Head of caudate nucleus (tissue), 42 donors: ENCODE measurements around the gene MRPL19.

Source experiments
- DNase-seq, 42 donors: peaks; one replicate each; pipeline versions ENCODE4 v3.0.0 to v3.0.0-alpha.2; 2020 to 2021; ENCODE audit warnings: mixed read lengths in 7 of 42
- intact Hi-C: fragments of 100-400 bp; cut with DNase I; formaldehyde crosslinking; loops from one replicate; pipeline ENCODE4 v1.15.0; 2022

MRPL19 gene

GRCh38 chr2:75612108-75612861 is 34.3 kb upstream of the MRPL19 start:
- peak in 1 of 42 donors; percentile 16 for DNase-seq
- intact Hi-C loops: loop anchor here (10.0 kb wide), 1 partner anchor 687 kb away; no protein-coding TSS in a partner anchor

- intact Hi-C loops: loop anchor here (10.0 kb wide), 1 partner anchor 688 kb away; no protein-coding TSS in a partner anchor
- no peak for DNase-seq
These were observed 33.7 kb upstream of the MRPL19 start for GRCh38 chr2:75612862-75613243.

DNA sequence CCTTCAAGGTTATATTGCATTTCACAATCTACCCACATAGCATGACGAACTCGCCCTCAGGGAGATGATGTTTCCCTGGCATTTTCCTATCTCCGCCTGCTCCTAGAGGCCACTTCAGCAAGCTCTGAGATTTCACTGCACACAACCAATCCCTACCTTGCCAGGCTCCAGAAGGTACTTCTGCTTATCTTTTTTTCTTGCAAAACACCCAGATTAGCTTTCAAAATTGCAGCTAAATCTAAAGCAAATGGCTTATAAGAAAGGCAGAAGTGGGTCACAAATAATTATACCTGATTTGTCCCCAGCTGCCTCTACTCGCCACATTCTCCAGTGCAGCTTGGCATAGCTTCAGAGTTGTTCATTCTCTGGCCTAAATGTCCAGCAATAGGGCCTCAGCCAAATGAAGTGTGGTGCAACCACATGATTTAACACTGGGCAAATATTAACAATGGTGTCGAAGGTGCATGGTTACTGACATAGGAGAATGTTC is 32.4 kb upstream of the MRPL19 start:
- DNase-seq: no peak
- intact Hi-C loops: loop anchor here (10.0 kb wide), 1 partner anchor 689 kb away; no protein-coding TSS in a partner anchor

DNA sequence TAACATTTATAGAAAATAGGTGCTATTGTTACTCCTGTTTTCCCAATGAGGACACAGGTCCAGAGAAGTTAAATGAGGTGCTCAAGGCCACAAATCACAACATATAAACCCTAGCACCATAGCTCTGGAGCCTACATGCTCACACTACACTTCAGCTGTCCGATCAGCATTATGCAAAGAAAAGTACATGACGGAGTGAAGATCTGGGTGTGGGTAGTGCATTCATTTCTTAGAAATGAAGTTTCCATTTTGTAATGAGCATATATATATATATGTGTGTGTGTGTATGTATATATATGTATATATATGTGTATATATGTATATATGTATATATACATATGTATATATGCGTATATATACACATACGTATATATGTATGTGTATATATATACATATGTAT is 30.2 kb upstream of the MRPL19 start:
- intact Hi-C loops: loop anchor here (10.0 kb wide), 1 partner anchor 692 kb away; no protein-coding TSS in a partner anchor
- DNase-seq: no peak

- intact Hi-C loops: loop anchor here (10.0 kb wide), 1 partner anchor 692 kb away; no protein-coding TSS in a partner anchor
- no peak for DNase-seq
These were observed 29.6 kb upstream of the MRPL19 start for GRCh38 chr2:75616933-75617332.

- intact Hi-C loops: loop anchor here (10.0 kb wide), 1 partner anchor 695 kb away; no protein-coding TSS in a partner anchor
- DNase-seq: no peak
These were observed 26.4 kb upstream of the MRPL19 start for GRCh38 chr2:75619956-75620740.

- intact Hi-C loops: no loop called here
- DNase-seq: no peak
These were observed 25.4 kb upstream of the MRPL19 start for GRCh38 chr2:75621228-75621627.

GRCh38 chr2:75622500-75622899 is 24.1 kb upstream of the MRPL19 start:
- no peak for DNase-seq
- intact Hi-C loops: no loop called here

GRCh38 chr2:75622929-75623328 is 23.7 kb upstream of the MRPL19 start:
- intact Hi-C loops: no loop called here
- no peak for DNase-seq

- DNase-seq: peak; percentile 54 to 89 (median 80)
- intact Hi-C loops: no loop called here
These were observed 18.6 kb upstream of the MRPL19 start for GRCh38 chr2:75627902-75628504.

- DNase-seq: no peak
- intact Hi-C loops: no loop called here
These were observed 14.4 kb upstream of the MRPL19 start for GRCh38 chr2:75632091-75632701.

- intact Hi-C loops: no loop called here
- no peak for DNase-seq
These were observed 13.8 kb upstream of the MRPL19 start for GRCh38 chr2:75632813-75633212.

- no peak for DNase-seq
- intact Hi-C loops: no loop called here
These were observed 13.0 kb upstream of the MRPL19 start for GRCh38 chr2:75633620-75634019.

GRCh38 chr2:75634945-75635344 is 11.6 kb upstream of the MRPL19 start:
- DNase-seq: peak in 2 of 42 donors; percentile 11 to 25
- intact Hi-C loops: no loop called here

- no peak for DNase-seq
- intact Hi-C loops: no loop called here
These were observed 9.0 kb upstream of the MRPL19 start for GRCh38 chr2:75637568-75637967.

- intact Hi-C loops: no loop called here
- DNase-seq: peak; percentile 20 to 91 (median 79)
These were observed 5.9 kb upstream of the MRPL19 start for GRCh38 chr2:75640621-75641121.

- intact Hi-C loops: no loop called here
- no peak for DNase-seq
These were observed 5.0 kb upstream of the MRPL19 start for GRCh38 chr2:75641587-75641986.

GRCh38 chr2:75643980-75644379 is 2.6 kb upstream of the MRPL19 start:
- intact Hi-C loops: no loop called here
- no peak for DNase-seq

DNA sequence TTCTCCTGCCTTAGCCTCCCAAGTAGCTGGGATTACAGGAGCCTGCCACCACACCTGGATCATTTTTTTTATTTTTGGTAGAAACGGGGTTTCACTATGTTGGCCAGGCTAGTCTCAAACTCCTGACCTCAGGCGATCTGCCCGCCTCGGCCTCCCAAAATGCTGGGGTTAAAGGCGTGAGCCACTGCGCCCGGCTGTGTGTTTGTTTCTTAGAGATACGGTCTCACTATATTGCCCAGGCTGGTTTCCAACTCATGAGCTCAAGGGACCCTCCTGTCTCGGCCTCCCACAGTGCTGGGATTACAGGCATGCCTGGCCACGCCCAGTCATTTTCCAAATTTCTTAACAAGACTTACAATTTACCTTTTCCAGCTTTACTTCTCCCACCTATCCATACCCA is 940 bp upstream of the MRPL19 start:
- no peak for DNase-seq
- intact Hi-C loops: loop anchor here (5.0 kb wide), 1 partner anchor 67 kb away; the partner anchor contains the start of gene GCFC2
